GM19099 (cell line): Measurements from ENCODE around the gene CPVL.

Source experiments
- POLR2A ChIP-seq: IDR thresholded peaks from 3 replicates; pipeline ENCODE4 v1.6.1; 2011; ENCODE audit warnings: low read depth; ENCODE audit not compliant: insufficient read length; ENCODE audit errors: extremely low read depth

CPVL gene

DNA sequence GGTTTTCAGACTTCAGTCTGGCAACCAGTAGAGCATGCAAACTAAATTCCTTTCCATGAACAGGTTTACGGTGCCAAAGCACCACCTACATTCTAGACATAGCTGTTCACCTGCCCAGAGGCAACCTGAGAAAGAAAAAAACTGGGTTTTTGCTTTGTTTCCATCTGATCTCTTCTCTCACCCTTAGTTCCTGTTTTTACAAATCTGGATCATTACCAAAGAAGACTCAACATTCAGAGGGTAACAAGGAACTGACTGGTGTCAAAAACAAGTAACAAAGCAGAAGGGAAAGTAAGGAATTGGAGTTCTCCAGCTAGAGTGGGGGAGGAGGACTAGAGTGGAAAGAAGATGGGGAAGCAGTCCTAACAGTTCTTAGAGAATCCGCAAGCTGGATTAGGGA lies 36.4 kb downstream of the CPVL start:
- TF ChIP-seq POLR2A, result no peak

DNA sequence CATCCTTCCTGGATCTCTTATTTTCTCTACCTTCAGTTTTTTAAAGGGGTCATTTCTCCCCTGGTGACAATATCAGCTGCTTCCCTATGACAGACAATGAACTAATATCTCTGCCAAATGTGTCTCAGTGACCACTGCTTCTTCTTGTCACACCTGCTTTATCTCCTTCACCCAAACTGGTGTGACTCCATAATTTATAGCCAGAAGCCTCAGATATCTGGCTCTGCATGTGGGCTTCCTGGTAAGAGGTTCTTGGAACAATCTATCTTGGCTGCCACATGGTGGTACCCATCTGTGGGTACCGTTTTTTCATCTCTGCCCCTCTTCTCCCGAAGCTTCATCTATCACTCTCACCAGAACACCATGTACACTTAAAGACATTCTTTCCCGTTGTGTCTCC lies 37.0 kb downstream of the CPVL start:
- TF ChIP-seq POLR2A, result no peak

DNA sequence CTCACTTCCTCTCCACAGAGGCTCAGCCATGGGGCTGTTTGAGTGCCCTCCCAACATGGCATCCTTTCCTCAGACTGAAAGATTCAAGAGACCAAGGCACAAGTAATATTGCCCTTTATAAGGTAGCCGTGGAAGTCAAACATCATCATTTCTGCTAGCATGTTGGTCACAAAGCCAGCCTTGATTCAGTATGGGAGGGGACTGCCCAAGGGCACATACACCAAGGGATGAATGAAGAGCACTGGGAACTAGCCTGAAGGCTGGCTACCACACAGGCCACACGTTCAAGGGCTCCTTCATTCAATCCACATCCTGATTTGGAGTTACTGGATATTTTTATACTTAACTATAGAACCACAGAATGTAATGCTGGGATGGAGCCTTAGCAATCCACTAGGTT lies 39.3 kb downstream of the CPVL start:
- TF ChIP-seq POLR2A, result no peak

DNA sequence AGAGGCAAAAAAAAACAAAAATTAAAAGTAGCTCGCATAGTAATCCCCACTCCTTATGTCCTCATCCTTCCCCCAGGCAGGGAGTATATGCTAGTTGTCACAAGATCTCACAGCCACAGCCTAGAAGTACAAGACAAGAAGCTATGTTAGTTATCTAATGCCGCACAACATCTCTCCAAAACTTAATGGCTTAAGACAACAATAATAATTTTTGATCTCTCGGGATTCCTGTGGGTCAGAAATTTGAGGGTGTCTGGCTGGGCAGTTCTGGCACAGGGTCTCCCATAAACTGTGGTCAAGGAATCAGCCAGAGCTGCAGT lies 39.7 kb downstream of the CPVL start:
- no peak for TF ChIP-seq POLR2A

DNA sequence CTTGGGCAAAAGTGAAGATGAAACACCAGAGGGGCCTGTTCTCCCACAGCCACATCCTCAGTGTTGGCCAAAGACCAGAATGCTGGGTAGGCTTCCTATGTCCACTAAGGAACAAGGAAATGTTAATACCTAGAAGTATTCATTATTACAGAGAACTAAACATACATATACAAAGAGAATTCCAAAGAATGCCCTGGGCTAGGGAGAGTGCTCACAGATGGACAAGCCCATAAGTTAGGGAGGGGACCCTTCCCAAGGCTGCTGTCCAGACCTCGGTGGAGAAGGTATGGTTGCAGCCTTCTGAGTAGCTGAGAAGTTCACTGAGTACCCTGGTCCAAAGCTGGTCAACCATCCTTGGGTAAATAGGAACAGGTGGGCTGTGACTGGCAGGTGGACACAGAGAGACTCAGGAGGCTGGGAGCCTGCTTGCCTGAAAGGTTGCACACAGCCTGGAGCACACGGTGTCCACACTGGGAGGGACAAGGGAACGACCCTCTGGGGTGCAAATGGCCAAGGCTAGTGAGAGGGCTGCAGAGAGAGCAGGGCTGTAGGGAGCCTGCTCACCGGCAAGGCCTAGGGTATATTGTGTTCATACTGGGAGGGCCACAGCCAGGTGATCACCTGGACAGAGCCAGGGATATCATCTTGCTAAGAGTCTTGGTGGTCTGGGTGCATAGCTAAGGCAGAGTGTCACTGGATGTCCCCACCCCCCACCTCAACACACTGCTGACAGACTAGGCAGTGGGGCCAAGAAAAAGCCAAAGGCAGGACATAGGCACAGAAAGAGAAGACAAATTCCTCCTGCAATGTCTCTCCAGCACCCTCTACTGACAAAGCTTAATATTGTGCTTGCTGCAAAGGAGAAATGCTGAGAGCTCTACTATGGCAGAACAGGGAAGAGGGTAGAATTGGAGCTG lies 40.3 kb downstream of the CPVL start:
- TF ChIP-seq POLR2A, result no peak

DNA sequence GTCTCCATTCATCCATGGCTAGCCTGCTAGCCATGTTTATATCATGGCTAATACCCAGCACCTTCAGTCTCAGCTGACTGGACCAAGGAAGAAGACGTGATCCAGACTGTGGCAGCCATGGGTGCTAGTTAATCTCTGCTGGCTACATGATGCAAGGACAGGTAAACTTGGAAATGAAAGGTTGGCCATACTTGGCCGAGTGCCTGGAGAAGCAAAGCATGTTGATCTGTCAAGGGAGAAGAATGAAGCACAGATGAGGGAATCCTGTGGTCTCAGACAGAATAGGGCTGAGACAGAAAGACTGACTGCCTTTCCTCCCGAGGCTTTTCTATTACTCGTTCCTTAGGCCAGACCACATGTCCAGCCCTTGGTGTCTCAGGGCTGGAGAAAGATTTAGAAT lies 41.1 kb downstream of the CPVL start:
- TF ChIP-seq POLR2A, result no peak

DNA sequence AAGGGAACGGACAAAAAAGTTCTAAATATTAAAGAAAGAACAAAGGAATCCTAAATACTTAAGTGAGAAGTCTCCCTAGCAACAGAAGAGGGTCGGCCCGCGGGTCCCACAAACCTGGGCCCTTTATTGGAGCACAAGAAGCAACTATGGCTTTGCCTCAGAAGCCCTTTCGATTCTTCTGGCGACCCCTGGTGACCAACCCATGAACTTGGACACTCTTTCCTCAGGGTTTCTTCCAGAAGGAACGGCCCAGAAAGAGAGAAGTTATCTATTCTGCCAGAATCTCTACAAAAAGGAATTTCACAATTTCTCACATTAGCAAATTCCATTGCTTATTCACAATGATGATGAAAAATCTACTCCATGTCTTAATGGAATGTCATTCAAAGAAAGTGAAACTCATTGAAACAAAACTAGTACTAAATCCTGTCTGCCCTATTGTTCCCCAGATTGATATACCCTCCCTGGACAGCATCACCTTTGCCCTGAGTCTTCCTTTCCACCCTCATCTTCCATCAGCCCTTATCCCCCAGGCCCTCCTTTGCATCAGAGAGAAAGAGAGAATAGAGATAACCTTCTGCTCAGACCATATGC lies 43.7 kb downstream of the CPVL start:
- no peak for TF ChIP-seq POLR2A

DNA sequence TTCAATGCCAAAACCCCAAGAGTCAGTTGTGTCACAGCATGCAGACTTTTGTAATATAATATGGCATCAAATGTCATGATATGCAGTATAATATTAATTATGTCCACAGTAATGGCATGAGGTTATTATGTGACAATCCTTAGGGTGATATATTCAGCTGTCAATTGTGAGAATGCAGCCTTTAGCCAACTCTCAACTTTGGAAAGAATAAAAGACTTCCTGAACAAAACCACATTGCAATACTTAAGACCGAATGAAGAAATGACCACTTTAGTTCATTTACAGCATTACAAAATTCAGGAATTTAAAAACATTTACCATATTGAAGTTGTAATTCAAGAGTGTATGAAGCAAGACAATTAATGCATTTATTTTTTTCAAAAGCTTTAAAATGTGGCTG lies 45.4 kb downstream of the CPVL start:
- TF ChIP-seq POLR2A, result no peak

DNA sequence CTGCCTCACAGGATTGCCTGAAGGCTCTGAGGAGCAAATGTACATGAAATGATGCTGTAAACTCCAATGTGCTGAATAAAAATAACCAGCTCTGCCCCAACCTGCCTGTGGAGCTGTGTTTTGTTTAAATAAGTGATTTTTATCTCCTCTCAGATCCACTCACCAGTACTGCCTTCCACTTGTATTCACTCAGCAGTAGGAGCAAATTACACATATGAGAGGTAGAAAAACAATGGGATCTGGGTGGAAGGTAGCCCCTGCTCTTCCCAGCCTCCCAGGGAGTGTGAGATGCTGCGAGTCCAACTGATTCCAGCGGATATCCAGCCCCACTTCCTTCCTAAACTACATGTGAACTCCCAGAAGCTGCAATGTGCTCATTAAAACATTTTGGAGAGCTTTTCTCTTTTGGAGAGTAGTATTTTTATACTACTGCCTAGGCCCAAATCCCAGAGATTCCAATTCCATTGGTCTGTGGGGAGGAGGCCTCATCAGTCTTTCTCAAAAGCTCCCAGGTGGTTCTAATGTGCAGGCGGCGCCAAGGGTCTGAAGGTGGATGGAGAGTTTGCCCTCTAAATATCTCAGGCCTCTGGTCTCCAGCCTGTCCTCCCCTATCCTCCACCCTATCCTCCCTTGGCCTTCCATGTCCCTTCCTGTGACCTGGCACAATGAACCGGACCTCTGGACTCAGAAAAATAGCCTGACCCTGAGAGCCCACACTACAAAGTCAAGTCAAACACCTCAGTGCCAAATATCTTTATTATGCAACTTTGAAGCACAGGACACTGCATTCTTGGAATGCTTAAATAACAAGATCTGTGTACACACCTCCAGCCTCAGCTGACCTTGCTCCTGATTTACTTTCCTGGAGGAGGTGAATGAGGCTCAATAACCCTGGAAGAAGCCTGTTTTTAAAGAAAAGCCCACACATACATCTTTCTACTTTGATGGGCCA lies 46.2 kb downstream of the CPVL start:
- TF ChIP-seq POLR2A, result no peak

DNA sequence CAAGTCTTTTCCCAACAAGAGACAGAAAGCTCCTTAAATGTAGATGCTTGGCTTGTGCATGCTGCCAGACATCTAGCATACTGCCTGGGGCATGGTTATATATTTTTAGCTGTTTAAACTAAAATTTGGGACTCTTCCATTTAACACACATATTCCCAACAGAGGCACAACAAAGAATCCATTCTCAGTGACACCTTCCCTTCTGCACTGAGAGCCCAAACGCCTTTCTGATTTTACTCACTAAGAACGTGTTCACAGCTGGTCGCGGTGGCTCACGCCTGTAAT lies 49.9 kb downstream of the CPVL start:
- TF ChIP-seq POLR2A, result no peak

DNA sequence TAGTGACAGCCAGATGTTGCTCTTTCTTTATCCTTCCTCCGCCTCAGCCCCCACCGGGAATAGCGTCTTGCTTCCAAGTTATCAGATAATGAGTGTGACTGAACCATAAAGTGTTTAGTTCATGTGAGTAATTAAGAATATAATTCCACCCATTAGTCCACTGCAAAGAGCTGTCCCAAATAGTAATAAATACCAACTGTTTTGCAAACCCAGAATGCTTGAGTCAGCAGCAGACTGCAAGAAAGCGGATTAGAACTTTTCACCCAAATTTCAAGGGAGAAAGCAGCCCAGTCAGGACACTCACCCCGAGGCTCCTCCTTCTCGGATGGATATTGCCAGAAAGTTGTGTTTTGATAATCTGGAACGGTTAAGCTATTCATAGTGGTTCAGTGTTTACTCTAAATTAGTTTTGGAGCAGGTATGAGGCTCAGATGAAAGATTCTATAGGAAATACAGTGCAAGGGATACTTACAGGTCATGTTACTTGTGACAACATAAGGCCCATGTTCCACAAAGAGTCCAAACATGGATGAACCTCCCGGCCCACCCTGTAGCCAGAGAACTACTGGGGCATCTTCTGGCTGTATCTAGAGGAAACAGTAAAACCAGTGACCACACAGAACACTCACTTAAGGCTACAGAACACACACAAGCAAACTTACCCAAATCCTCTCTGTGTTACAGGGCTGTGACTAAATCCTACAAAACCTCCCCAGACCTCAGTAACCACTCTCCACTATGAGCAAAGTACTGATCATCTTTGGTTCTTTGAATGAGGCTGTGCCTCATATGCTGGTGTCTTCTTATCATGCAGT lies 50.5 kb downstream of the CPVL start:
- no peak for TF ChIP-seq POLR2A

DNA sequence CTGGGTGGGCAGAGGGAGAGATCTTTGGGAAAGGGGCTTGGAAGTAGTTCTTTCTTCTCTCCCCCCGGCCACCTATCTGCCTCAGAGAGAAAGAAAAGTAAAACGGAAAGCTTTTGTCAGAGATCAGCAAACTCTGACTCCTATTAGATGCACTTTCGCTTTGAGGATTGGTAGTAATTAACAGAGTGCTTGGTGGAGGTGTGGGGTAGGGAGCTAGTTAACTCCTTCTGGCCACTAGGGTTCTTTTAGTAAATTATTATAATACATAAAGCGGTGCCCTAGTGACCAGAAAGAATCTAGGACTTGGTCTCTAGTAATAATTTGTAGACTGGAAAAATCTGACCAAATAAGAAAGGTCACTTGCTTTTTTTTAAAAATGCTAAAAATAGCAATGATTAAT lies 54.6 kb downstream of the CPVL start:
- TF ChIP-seq POLR2A, result no peak

DNA sequence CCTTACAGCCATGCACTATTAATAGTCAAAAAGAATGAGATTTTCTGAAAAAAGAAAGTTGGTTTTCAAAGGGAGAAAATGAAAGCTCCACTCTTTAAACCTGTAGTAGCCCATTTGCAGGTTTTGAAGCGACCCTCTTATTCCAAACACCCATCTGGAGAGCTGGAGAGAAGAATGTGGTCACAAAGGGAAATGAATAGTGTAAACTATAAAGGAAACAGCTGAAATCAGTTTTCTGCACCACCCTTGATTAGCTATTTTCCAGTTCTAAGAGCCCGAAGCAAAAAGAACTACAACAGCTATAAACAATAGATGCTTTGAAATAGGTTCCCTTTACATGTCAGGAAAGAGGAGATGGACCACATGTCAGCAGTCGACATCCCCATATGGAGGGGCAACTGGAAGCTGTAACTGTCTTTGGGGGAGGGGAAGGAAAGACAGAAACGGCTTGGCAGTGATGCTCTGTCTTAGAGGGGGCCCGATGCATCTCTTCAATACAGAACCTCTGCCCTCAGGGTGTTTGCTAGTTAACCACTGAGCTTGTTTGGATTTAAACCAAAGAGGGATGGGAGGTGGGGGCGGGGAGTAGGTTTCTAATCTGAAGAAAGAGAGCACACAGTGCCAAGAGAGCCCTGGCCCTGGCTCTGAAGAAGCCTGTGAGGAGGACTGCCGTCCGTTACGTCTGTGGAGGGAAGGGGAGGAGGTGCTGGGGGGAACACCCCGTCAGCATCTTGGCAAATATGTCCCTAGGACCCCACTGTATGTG lies 55.3 kb downstream of the CPVL start:
- TF ChIP-seq POLR2A, result no peak

DNA sequence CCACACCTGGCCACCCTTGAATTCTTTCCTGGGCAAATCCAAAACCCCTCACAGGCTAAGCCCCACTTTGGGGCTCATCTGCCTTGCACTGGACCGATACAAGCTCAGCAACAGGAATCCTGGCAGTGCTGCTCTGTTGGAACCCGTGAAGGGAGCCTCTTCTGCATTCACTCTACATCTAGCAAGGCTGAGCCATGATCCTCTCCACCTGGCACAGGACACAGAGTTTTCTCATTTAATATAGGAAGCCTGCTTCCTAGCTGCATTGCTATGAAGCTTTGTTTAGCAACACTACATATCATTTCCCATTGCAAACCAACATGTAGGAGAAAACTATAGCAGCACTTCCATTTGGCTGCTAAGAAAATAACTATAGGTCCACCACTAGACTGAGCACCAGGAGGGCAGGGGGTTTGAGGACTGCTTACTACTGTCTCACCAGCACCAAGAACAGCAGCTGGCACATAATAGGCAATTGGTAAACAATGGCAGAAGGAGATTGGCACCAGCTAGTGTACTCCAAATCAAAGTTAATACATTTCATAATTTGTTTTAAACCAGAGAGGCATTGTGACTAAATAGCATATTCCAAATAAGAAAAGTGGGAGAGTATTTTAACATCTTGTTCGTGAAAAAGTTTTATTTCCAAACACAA lies 56.1 kb downstream of the CPVL start:
- no peak for TF ChIP-seq POLR2A
